ENCODE results near the gene PCGF3. TPM values are rescaled to one million over a fixed set of nuclear protein-coding genes. Genes with fewer than 3 reads are reported as not detected.
"Not testable (repeated sequence)": the region's sequence is repeated elsewhere in the genome, so short reads cannot be mapped to it uniquely, and the experiment has no call there.

The PCGF3 gene
- total RNA-seq, 2 experiments from 2014 or later, result 45.4 to 51.6 TPM

- Mint-ChIP-seq H3K27me3 (peaks cover 4% of the 10 kb centered on the region), H3K27ac (no peak within 1 kb of the TSS), H3K36me3 (no peaks in the 10 kb centered on the region), H3K4me3 (peak within 1 kb of the TSS; percentile 35), H3K9me3 (no peaks in the 10 kb centered on the region), H3K4me1 (no peaks in the 10 kb centered on the region)
- ATAC-seq (ENCODE audit: low read depth), result peak; percentile 51
- DNase-seq, result peak; percentile 50
- POLR2A ChIA-PET, result interaction anchor here (1.3 kb wide), 1 partner anchor 8 kb away, joined by 3 read pairs; no protein-coding TSS in a partner anchor
These were observed 16.6 kb upstream of the PCGF3 start, which contains the start of gene SLC49A3 for GRCh38 chr4:688854-689681. TSS of gene SLC49A3 (minus strand) at chr4:689151. CDS start at chr4:689127, 24 bp downstream.

- H3K27me3 Mint-ChIP-seq, result peaks cover 4% of the 10 kb centered on the region
- ATAC-seq (ENCODE audit: low read depth) (no peak), DNase-seq (no peak)
- no peak overlapping the region for H3K27ac Mint-ChIP-seq
- POLR2A ChIA-PET, result interaction anchor here (1.3 kb wide), 1 partner anchor 9 kb away, joined by 3 read pairs; no protein-coding TSS in a partner anchor
- no peaks in the 10 kb centered on the region for H3K36me3 Mint-ChIP-seq
- no peak overlapping the region for H3K4me3 Mint-ChIP-seq
- no peaks in the 10 kb centered on the region for H3K9me3 Mint-ChIP-seq
- no peaks in the 10 kb centered on the region for H3K4me1 Mint-ChIP-seq
These were observed 15.9 kb upstream of the PCGF3 start for GRCh38 chr4:689723-690122.

GRCh38 chr4:692771-693554, 12.7 kb upstream of the PCGF3 start:
- Mint-ChIP-seq H3K36me3 (no peaks in the 10 kb centered on the region), H3K9me3 (no peaks in the 10 kb centered on the region), H3K27ac (no peak overlapping the region), H3K4me3 (no peak overlapping the region), H3K27me3 (peaks cover 6% of the 10 kb centered on the region), H3K4me1 (no peaks in the 10 kb centered on the region)
- POLR2A ChIA-PET, result no interaction called here
- DNase-seq (no peak), ATAC-seq (ENCODE audit: low read depth) (no peak)

GRCh38 chr4:694341-694940, 11.2 kb upstream of the PCGF3 start:
- H3K27ac Mint-ChIP-seq; H3K27me3 Mint-ChIP-seq; H3K4me3 Mint-ChIP-seq; DNase-seq; ATAC-seq (ENCODE audit: low read depth); H3K4me1 Mint-ChIP-seq; H3K9me3 Mint-ChIP-seq; H3K36me3 Mint-ChIP-seq; POLR2A ChIA-PET: not testable (repeated sequence)

- H3K36me3 Mint-ChIP-seq, result no peaks in the 10 kb centered on the region
- POLR2A ChIA-PET, result interaction anchor here (0.9 to 2.0 kb wide), 4 partner anchors 19 to 82 kb away, joined by 4 to 9 read pairs (median 6); partner anchors contain the start of genes ATP5ME and MYL5
- peaks cover 7% of the 10 kb centered on the region for H3K4me1 Mint-ChIP-seq
- DNase-seq (no peak), ATAC-seq (ENCODE audit: low read depth) (no peak)
- H3K27me3 Mint-ChIP-seq, result peaks cover 4% of the 10 kb centered on the region
- H3K27ac Mint-ChIP-seq, result peak overlapping the region; percentile 97
- H3K9me3 Mint-ChIP-seq, result no peaks in the 10 kb centered on the region
- H3K4me3 Mint-ChIP-seq, result no peak overlapping the region
These were observed 5.6 kb upstream of the PCGF3 start for GRCh38 chr4:699816-700580.

- Mint-ChIP-seq H3K27me3 (peaks cover under 1% of the 10 kb centered on the region), H3K4me3 (no peak overlapping the region), H3K4me1 (peaks cover 10% of the 10 kb centered on the region), H3K27ac (peak overlapping the region; percentile 97), H3K36me3 (no peaks in the 10 kb centered on the region), H3K9me3 (no peaks in the 10 kb centered on the region)
- POLR2A ChIA-PET, result interaction anchor here (2.0 kb wide), 1 partner anchor 26 kb away, joined by 9 read pairs; the partner anchor contains the start of genes ATP5ME and MYL5
- no peak for DNase-seq
- ATAC-seq (ENCODE audit: low read depth), result no peak
These were observed 4.9 kb upstream of the PCGF3 start for GRCh38 chr4:700587-701264.

GRCh38 chr4:702618-703048, 3.0 kb upstream of the PCGF3 start:
- ATAC-seq (ENCODE audit: low read depth), result no peak
- peaks cover 10% of the 10 kb centered on the region for H3K4me1 Mint-ChIP-seq
- no peaks in the 10 kb centered on the region for H3K9me3 Mint-ChIP-seq
- no peaks in the 10 kb centered on the region for H3K36me3 Mint-ChIP-seq
- no peak overlapping the region for H3K4me3 Mint-ChIP-seq
- no peak for DNase-seq
- H3K27ac Mint-ChIP-seq, result no peak overlapping the region
- POLR2A ChIA-PET, result no interaction called here
- no peaks in the 10 kb centered on the region for H3K27me3 Mint-ChIP-seq

- DNase-seq, result no peak
- no peak for ATAC-seq (ENCODE audit: low read depth)
- Mint-ChIP-seq H3K27ac (no peak overlapping the region), H3K36me3 (peaks cover under 1% of the 10 kb centered on the region), H3K27me3 (no peaks in the 10 kb centered on the region), H3K4me1 (peaks cover 11% of the 10 kb centered on the region), H3K9me3 (no peaks in the 10 kb centered on the region), H3K4me3 (no peak overlapping the region)
- POLR2A ChIA-PET, result no interaction called here
These were observed 2.1 kb upstream of the PCGF3 start for GRCh38 chr4:703336-704197.

GRCh38 chr4:704198-704891, 1.3 kb upstream of the PCGF3 start:
- H3K36me3 Mint-ChIP-seq, result peaks cover 6% of the 10 kb centered on the region
- no peak overlapping the region for H3K4me3 Mint-ChIP-seq
- no peaks in the 10 kb centered on the region for H3K9me3 Mint-ChIP-seq
- H3K27ac Mint-ChIP-seq, result no peak overlapping the region
- DNase-seq (no peak), ATAC-seq (ENCODE audit: low read depth) (no peak)
- H3K27me3 Mint-ChIP-seq, result no peaks in the 10 kb centered on the region
- peaks cover 15% of the 10 kb centered on the region for H3K4me1 Mint-ChIP-seq
- POLR2A ChIA-PET, result no interaction called here

GRCh38 chr4:704971-705277, 708 bp upstream of the PCGF3 start:
- Mint-ChIP-seq H3K9me3 (no peaks in the 10 kb centered on the region), H3K27me3 (no peaks in the 10 kb centered on the region), H3K27ac (peak overlapping the region; percentile 84), H3K4me1 (peaks cover 18% of the 10 kb centered on the region), H3K4me3 (peak overlapping the region; percentile 84), H3K36me3 (peaks cover 10% of the 10 kb centered on the region)
- POLR2A ChIA-PET, result no interaction called here
- no peak for DNase-seq
- no peak for ATAC-seq (ENCODE audit: low read depth)

- peak overlapping the region; percentile 84 for H3K4me3 Mint-ChIP-seq
- H3K36me3 Mint-ChIP-seq, result peaks cover 16% of the 10 kb centered on the region
- H3K9me3 Mint-ChIP-seq; H3K27ac Mint-ChIP-seq; DNase-seq; ATAC-seq (ENCODE audit: low read depth); H3K27me3 Mint-ChIP-seq; POLR2A ChIA-PET: not testable (repeated sequence)
- peaks cover 15% of the 10 kb centered on the region for H3K4me1 Mint-ChIP-seq
These were observed 526 bp downstream of the PCGF3 start for GRCh38 chr4:706083-706633.

All from activated naive CD8-positive, alpha-beta T cell treated with anti-CD3 and anti-CD28 coated beads, Interleukin-2, amount 10 ng/mL, durations not matched to agents 7 days and 5 days (primary cell).